AG04449 (cell line): ENCODE results near the gene NRXN2.
"Not testable (repeated sequence)": the region's sequence is repeated elsewhere in the genome, so short reads cannot be mapped to it uniquely, and the experiment has no call there.

Source experiments
- CTCF ChIA-PET: fragments of 350-600 bp; formaldehyde crosslinking; extraction: SDS; loops from one replicate; lab custom pipeline; 2021; ENCODE audit warnings: antibody characterized with exemption; lab: Yijun Ruan, JAX
- POLR2A ChIA-PET: fragments of 400-600, 350-600 bp; formaldehyde crosslinking; extraction: SDS; loops from one replicate; lab custom pipeline; 2020; ENCODE audit warnings: antibody characterized with exemption, inconsistent platforms; lab: Yijun Ruan, JAX
- DNase-seq: peaks from one replicate; pipeline ENCODE4 v3.0.0-alpha.2; 2010; ENCODE audit warnings: low read depth, low spot score
- H3K4me3 ChIP-seq: 2 replicates; pipeline ENCODE4 v1.5.1; 2011; ENCODE audit warnings: low read depth, mild to moderate bottlenecking, control low read depth, low read length
- TF ChIP-seq, protein P1 (sequence below): IDR thresholded peaks from one replicate; pipeline ENCODE4 v1.5.1; 2011; ENCODE audit warnings: mild to moderate bottlenecking, moderate library complexity, low read length, control low read depth, inconsistent platforms; ENCODE audit not compliant: insufficient read depth; ENCODE audit errors: missing control alignments

Gene NRXN2

DNA sequence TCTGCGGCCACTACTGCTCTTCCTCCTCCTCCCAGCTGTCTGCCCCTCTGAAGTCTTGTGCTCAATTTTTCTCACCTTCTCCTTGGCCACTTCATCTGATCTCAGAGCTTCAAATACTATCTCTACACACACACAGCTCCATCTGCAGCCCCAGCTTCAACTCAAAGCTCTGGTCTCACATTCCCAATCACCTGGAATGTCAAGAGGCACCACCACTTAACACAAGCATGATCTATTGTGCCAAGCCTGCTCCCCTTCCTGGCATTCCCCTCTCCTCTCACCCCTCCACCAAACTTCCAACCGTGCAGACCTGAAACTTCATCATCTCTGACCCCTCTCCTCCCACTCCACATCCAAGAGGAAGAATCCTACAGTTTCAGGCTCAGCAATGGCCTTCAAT is 17.5 kb downstream of the NRXN2 start:
- H3K4me3 ChIP-seq = no peak overlapping the region
- DNase-seq = no peak
- CTCF ChIA-PET = interaction anchor here (1.0 to 9.5 kb wide), 4 partner anchors 17 to 256 kb away, joined by 3 to 79 read pairs (median 8); no protein-coding TSS in a partner anchor
- POLR2A ChIA-PET = no interaction called here
- TF ChIP-seq, protein P1, sequence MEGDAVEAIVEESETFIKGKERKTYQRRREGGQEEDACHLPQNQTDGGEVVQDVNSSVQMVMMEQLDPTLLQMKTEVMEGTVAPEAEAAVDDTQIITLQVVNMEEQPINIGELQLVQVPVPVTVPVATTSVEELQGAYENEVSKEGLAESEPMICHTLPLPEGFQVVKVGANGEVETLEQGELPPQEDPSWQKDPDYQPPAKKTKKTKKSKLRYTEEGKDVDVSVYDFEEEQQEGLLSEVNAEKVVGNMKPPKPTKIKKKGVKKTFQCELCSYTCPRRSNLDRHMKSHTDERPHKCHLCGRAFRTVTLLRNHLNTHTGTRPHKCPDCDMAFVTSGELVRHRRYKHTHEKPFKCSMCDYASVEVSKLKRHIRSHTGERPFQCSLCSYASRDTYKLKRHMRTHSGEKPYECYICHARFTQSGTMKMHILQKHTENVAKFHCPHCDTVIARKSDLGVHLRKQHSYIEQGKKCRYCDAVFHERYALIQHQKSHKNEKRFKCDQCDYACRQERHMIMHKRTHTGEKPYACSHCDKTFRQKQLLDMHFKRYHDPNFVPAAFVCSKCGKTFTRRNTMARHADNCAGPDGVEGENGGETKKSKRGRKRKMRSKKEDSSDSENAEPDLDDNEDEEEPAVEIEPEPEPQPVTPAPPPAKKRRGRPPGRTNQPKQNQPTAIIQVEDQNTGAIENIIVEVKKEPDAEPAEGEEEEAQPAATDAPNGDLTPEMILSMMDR = no peak

DNA sequence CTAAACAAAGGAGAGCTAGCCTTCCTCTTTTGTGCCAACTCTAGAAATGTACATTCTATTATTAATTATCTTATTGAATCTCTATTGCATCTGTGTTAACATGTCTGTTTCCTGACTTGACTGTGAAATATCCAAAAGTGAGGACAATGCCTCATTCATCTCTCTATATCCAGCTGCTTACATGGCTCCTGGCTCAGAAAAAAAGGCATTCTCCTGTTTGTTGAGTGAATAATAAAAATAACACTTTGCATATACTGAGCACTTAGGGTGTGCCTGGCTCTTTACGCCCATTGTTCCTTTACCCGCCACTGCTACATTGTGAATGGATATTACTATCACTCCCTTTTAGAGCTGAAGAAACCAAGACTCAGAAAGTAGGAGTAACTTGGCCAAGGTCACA is 19.9 kb downstream of the NRXN2 start:
- DNase-seq = no peak
- POLR2A ChIA-PET = no interaction called here
- H3K4me3 ChIP-seq = no peak overlapping the region
- TF ChIP-seq, protein P1 = no peak
- CTCF ChIA-PET = interaction anchor here (1.2 to 9.5 kb wide), 3 partner anchors 11 to 254 kb away, joined by 3 to 79 read pairs (median 9); no protein-coding TSS in a partner anchor

DNA sequence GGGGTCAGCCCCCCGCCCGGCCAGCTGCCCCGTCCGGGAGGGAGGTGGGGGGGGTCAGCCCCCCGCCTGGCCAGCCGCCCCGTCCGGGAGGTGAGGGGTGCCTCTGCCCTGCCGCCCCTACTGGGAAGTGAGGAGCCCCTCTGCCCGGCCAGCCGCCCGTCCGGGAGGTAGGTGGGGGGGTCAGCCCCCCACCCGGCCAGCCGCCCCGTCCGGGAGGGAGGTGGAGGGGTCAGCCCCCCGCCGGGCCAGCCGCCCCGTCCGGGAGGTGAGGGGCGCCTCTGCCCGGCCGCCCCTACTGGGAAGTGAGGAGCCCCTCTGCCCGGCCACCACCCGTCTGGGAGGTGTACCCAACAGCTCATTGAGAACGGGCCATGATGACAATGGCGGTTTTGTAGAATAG is 21.0 kb downstream of the NRXN2 start:
- CTCF ChIA-PET = interaction anchor here (5.8 kb wide), 1 partner anchor 12 kb away, joined by 60 read pairs; no protein-coding TSS in a partner anchor
- H3K4me3 ChIP-seq, DNase-seq, POLR2A ChIA-PET: not testable (repeated sequence)

DNA sequence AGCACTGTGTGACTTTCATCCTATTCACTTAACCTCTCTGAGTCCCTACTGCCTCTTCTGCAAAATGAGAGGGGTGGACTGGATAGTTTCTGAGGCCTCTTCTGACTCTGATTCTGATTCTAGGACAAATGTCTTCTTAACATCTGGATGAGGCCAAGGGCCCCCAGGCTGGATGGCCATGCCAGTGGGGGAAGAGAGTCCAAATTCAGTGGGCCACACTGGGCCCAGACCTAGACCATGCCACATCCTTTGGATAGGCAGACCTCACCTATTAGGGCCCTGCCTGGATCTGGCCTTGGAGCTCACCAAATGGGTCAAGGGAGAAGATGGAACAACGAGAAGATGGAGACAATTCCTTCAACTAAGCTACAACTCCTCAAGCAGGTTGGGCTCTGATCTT is 24.6 kb downstream of the NRXN2 start:
- CTCF ChIA-PET = interaction anchor here (2.2 to 5.8 kb wide), 2 partner anchors 9 to 10 kb away, joined by 4 to 60 read pairs; no protein-coding TSS in a partner anchor
- DNase-seq = no peak
- H3K4me3 ChIP-seq = no peak overlapping the region
- POLR2A ChIA-PET = no interaction called here
- TF ChIP-seq, protein P1 = no peak

DNA sequence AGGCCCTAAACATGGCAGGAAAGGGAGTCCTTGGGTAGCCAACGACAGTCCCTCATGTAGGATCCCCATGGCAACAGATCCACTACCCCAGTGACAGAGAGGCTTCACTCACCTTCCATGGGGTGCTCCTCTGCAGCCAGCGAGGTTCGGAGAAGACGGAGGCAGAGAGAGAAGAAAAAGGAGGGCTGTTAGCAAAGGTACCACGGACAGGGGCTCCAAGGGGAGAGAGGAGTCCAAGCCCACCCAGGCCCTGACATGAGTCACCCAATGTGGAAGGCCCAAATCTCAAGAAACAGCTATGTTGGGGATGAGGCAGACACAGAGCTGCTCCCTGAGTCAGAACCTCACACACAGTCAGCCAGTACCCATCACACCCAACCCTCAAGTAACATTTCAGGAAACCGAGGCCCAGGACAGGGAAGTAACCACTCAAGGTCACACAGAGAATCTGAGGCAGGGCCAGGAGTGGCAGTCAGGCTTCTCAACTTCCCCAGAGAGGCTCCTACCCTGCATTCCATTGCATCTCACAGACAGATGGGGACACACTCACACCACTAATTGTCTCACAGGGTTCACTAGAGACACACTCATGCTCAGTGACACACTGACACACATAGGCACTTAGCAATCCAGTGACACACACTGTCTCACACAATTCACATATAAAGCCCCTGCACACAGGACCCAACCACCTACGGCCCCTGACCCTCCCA is 25.2 kb downstream of the NRXN2 start:
- ChIA-PET POLR2A (no interaction called here), CTCF (interaction anchor here (1.3 to 5.8 kb wide), 3 partner anchors 8 to 249 kb away, joined by 4 to 60 read pairs (median 4); no protein-coding TSS in a partner anchor)
- no peak overlapping the region for H3K4me3 ChIP-seq
- no peak for DNase-seq
- TF ChIP-seq, protein P1 = no peak

DNA sequence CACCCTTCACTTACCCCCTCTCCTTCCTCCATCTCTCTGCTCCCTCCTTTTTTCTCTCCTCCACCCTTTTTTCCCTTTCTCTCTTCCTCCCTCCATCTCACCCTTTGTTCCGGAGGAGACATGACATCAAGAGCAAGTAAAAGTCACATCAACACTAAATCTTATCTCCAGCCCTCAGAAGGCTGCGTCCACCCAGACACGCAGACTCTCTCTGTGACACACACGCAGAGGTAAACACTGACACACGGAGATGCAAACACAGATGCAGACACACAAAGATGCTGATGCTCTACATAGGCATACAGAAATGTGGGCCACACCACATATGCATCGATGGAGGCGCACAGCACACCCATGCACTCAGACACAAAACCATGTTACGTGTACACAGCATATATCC is 27.0 kb downstream of the NRXN2 start:
- ChIA-PET POLR2A (no interaction called here), CTCF (interaction anchor here (5.8 kb wide), 1 partner anchor 6 kb away, joined by 60 read pairs; no protein-coding TSS in a partner anchor)
- no peak for DNase-seq
- H3K4me3 ChIP-seq = no peak overlapping the region
- TF ChIP-seq, protein P1 = no peak
